PC-9 (cell line): ENCODE measurements around the gene SKI.

Experiments used
- CTCF ChIP-seq: fragments of 200-600 bp; sonication (generic); conservative IDR thresholded peaks from 2 replicates; pipeline ENCODE4 v1.6.1; 2017; ENCODE audit warnings: mixed run types, antibody characterized with exemption, mild to moderate bottlenecking, moderate library complexity
- EZH2 ChIP-seq: fragments of 200-600 bp; sonication (generic); IDR thresholded peaks from 2 replicates; pipeline ENCODE4 v1.8.0; 2017; ENCODE audit warnings: antibody characterized with exemption, low read depth

- TF ChIP-seq CTCF, result no peak
- TF ChIP-seq EZH2, result no peak
Observed at GRCh38 chr1:2198571-2198970, 29.5 kb upstream of the SKI start.
